ENCODE measurements around the gene LIPT2. TPM values are rescaled to one million over a fixed set of nuclear protein-coding genes. Genes with fewer than 3 reads are reported as not detected.

LIPT2 gene
- total and polyA plus RNA-seq, 12 donors: 1.8 to 16.1 (median 5.4) TPM

GRCh38 chr11:74507582-74507981, 14.1 kb upstream of the LIPT2 start:
- Histone ChIP-seq H3K4me3 (no peak overlapping the region), H3K27ac (no peak overlapping the region), H3K27me3 (no peaks in the 10 kb centered on the region), H3K36me3 (replicated peaks in 1 of 2) (no peaks in the 10 kb centered on the region), H3K9me3 (replicated peaks in 1 of 3) (peaks cover 0 to 4% (median 0%) of the 10 kb centered on the region in 3 donors), H3K4me1 (replicated peaks in 1 of 2) (no peaks in the 10 kb centered on the region)
- DNase-seq: no peak
- no peak for TF ChIP-seq POLR2A (IDR thresholded peaks at IDR 0.05)
- TF ChIP-seq CTCF (IDR thresholded peaks at IDR 0.05): no peak
- WGBS, 4 donors: 65 to 81% (median 77%) methylated on average over 2 of the region's 2 CpGs
- intact Hi-C loops (cut with DNase I): no loop called here

- no peaks in the 10 kb centered on the region for H3K36me3 ChIP-seq (replicated peaks in 1 of 2)
- TF ChIP-seq POLR2A (IDR thresholded peaks at IDR 0.05) (no peak), CTCF (IDR thresholded peaks at IDR 0.05) (no peak)
- intact Hi-C loops (cut with DNase I): no loop called here
Measured at GRCh38 chr11:74506823-74507222, 13.3 kb upstream of the LIPT2 start.

GRCh38 chr11:74505911-74506310, 12.4 kb upstream of the LIPT2 start:
- no peak for DNase-seq
- intact Hi-C loops (cut with DNase I): no loop called here
- H3K4me3 ChIP-seq: no peak overlapping the region
- H3K27ac ChIP-seq: no peak overlapping the region
- H3K4me1 ChIP-seq (replicated peaks in 1 of 2): no peaks in the 10 kb centered on the region
- TF ChIP-seq POLR2A (IDR thresholded peaks at IDR 0.05): no peak
- TF ChIP-seq CTCF (IDR thresholded peaks at IDR 0.05): no peak
- H3K27me3 ChIP-seq: no peaks in the 10 kb centered on the region
- H3K9me3 ChIP-seq (replicated peaks in 1 of 3): peaks cover 0 to 4% (median 0%) of the 10 kb centered on the region in 3 donors
- no peaks in the 10 kb centered on the region for H3K36me3 ChIP-seq (replicated peaks in 1 of 2)
- WGBS, 4 donors: 74 to 84% (median 78%) methylated on average over 4 of the region's 4 CpGs

More at GRCh38 chr11:74506823-74507222, 13.3 kb upstream of the LIPT2 start:
- 80 to 100% (median 93%) methylated on average over 1 of the region's 1 CpG for WGBS, 4 donors
- no peaks in the 10 kb centered on the region for H3K27me3 ChIP-seq
- DNase-seq: no peak
- no peak overlapping the region for H3K27ac ChIP-seq
- H3K9me3 ChIP-seq (replicated peaks in 1 of 3): peaks cover 0 to 4% (median 0%) of the 10 kb centered on the region in 3 donors
- H3K4me1 ChIP-seq (replicated peaks in 1 of 2): no peaks in the 10 kb centered on the region
- no peak overlapping the region for H3K4me3 ChIP-seq

- intact Hi-C loops (cut with DNase I): no loop called here
- Histone ChIP-seq H3K4me3 (no peak overlapping the region), H3K36me3 (replicated peaks in 1 of 2) (no peaks in the 10 kb centered on the region), H3K4me1 (replicated peaks in 1 of 2) (no peaks in the 10 kb centered on the region), H3K27me3 (no peaks in the 10 kb centered on the region), H3K27ac (no peak overlapping the region), H3K9me3 (replicated peaks in 1 of 3) (peaks cover 0 to 4% (median 0%) of the 10 kb centered on the region in 3 donors)
- TF ChIP-seq CTCF (IDR thresholded peaks at IDR 0.05) (no peak), POLR2A (IDR thresholded peaks at IDR 0.05) (no peak)
- 89 to 98% (median 97%) methylated on average over 1 of the region's 1 CpG for WGBS, 4 donors
- no peak for DNase-seq
Measured at GRCh38 chr11:74504100-74504691, 10.7 kb upstream of the LIPT2 start.
